Measurements from ENCODE around the gene DKK3.

Gene DKK3

GRCh38 chr11:11975201-11976092 lies 33.0 kb downstream of the DKK3 start:
- CTCF ChIA-PET = interaction anchor here (0.6 to 5.4 kb wide), 11 partner anchors 9 to 356 kb away, joined by 3 to 19 read pairs (median 4); partner anchors contain the start of gene DKK3
- TF ChIP-seq CTCF (IDR thresholded peaks at IDR 0.05; ENCODE audit: insufficient read depth, low read length, missing control alignments) = no peak
- POLR2A ChIA-PET = interaction anchor here (0.6 to 1.9 kb wide), 2 partner anchors 10 to 1168 kb away, joined by 3 to 7 read pairs; no protein-coding TSS in a partner anchor

GRCh38 chr11:11973866-11974265 lies 34.6 kb downstream of the DKK3 start:
- ChIA-PET POLR2A (no interaction called here), CTCF (interaction anchor here (1.0 to 2.5 kb wide), 4 partner anchors 11 to 308 kb away, joined by 3 to 6 read pairs (median 5); no protein-coding TSS in a partner anchor)
- TF ChIP-seq CTCF (IDR thresholded peaks at IDR 0.05; ENCODE audit: insufficient read depth, low read length, missing control alignments) = no peak
- no peak for DNase-seq (ENCODE audit: low read depth, low spot score)
- no peak overlapping the region for H3K4me3 ChIP-seq (ENCODE audit: low read depth, low read length)

More at GRCh38 chr11:11975201-11976092, 33.0 kb downstream of the DKK3 start:
- H3K4me3 ChIP-seq (ENCODE audit: low read depth, low read length) = no peak overlapping the region
- no peak for DNase-seq (ENCODE audit: low read depth, low spot score)

- TF ChIP-seq CTCF (IDR thresholded peaks at IDR 0.05; ENCODE audit: insufficient read depth, low read length, missing control alignments) = no peak
- ChIA-PET CTCF (interaction anchor here (1.0 to 2.5 kb wide), 5 partner anchors 10 to 308 kb away, joined by 3 to 6 read pairs (median 5); no protein-coding TSS in a partner anchor), POLR2A (interaction anchor here (0.8 kb wide), 1 partner anchor 12 kb away, joined by 4 read pairs; no protein-coding TSS in a partner anchor)
- DNase-seq (ENCODE audit: low read depth, low spot score) = peak; percentile 50
- H3K4me3 ChIP-seq (ENCODE audit: low read depth, low read length) = no peak overlapping the region
Observed at GRCh38 chr11:11973361-11973800, 35.0 kb downstream of the DKK3 start.

GRCh38 chr11:11972730-11973341 lies 35.6 kb downstream of the DKK3 start:
- ChIA-PET CTCF (interaction anchor here (0.7 to 2.5 kb wide), 9 partner anchors 9 to 309 kb away, joined by 3 to 6 read pairs (median 4); no protein-coding TSS in a partner anchor), POLR2A (interaction anchor here (0.8 kb wide), 1 partner anchor 13 kb away, joined by 4 read pairs; no protein-coding TSS in a partner anchor)
- no peak overlapping the region for H3K4me3 ChIP-seq (ENCODE audit: low read depth, low read length)
- no peak for DNase-seq (ENCODE audit: low read depth, low spot score)
- no peak for TF ChIP-seq CTCF (IDR thresholded peaks at IDR 0.05; ENCODE audit: insufficient read depth, low read length, missing control alignments)

- ChIA-PET POLR2A (no interaction called here), CTCF (interaction anchor here (0.6 to 2.5 kb wide), 12 partner anchors 8 to 173 kb away, joined by 3 to 6 read pairs (median 4); no protein-coding TSS in a partner anchor)
- no peak for TF ChIP-seq CTCF (IDR thresholded peaks at IDR 0.05; ENCODE audit: insufficient read depth, low read length, missing control alignments)
- no peak for DNase-seq (ENCODE audit: low read depth, low spot score)
- H3K4me3 ChIP-seq (ENCODE audit: low read depth, low read length) = no peak overlapping the region
Observed at GRCh38 chr11:11971906-11972547, 36.4 kb downstream of the DKK3 start.

Measured in AG04449 (cell line).